ENCODE data around the gene ZNF32.

Gene ZNF32

GRCh38 chr10:43678654-43679053 is 30.0 kb upstream of the ZNF32 start:
- Histone ChIP-seq H3K9me3 (ENCODE audit: control insufficient read depth, low read length) (no peaks in the 10 kb centered on the region), H3K36me3 (ENCODE audit: control insufficient read depth, insufficient read depth, low read length) (no peaks in the 10 kb centered on the region), H3K4me1 (ENCODE audit: control insufficient read depth, insufficient read depth, low read length) (peaks cover 6% of the 10 kb centered on the region), H3K27me3 (ENCODE audit: control insufficient read depth, insufficient read depth, low read length) (peaks cover 8% of the 10 kb centered on the region), H3K9ac (ENCODE audit: low read length) (no peak overlapping the region), H3K4me3 (ENCODE audit: low read length) (no peak overlapping the region)

- H3K9ac ChIP-seq (ENCODE audit: low read length), result no peak overlapping the region
- no peaks in the 10 kb centered on the region for H3K9me3 ChIP-seq (ENCODE audit: control insufficient read depth, low read length)
- H3K36me3 ChIP-seq (ENCODE audit: control insufficient read depth, insufficient read depth, low read length), result no peaks in the 10 kb centered on the region
- no peak overlapping the region for H3K4me3 ChIP-seq (ENCODE audit: low read length)
- peaks cover 6% of the 10 kb centered on the region for H3K4me1 ChIP-seq (ENCODE audit: control insufficient read depth, insufficient read depth, low read length)
- peaks cover 8% of the 10 kb centered on the region for H3K27me3 ChIP-seq (ENCODE audit: control insufficient read depth, insufficient read depth, low read length)
These were observed 28.2 kb upstream of the ZNF32 start for GRCh38 chr10:43676901-43677300.

GRCh38 chr10:43676331-43676730 is 27.6 kb upstream of the ZNF32 start:
- peaks cover 9% of the 10 kb centered on the region for H3K27me3 ChIP-seq (ENCODE audit: control insufficient read depth, insufficient read depth, low read length)
- no peaks in the 10 kb centered on the region for H3K9me3 ChIP-seq (ENCODE audit: control insufficient read depth, low read length)
- H3K36me3 ChIP-seq (ENCODE audit: control insufficient read depth, insufficient read depth, low read length), result no peaks in the 10 kb centered on the region
- no peak overlapping the region for H3K9ac ChIP-seq (ENCODE audit: low read length)
- peaks cover 6% of the 10 kb centered on the region for H3K4me1 ChIP-seq (ENCODE audit: control insufficient read depth, insufficient read depth, low read length)
- no peak overlapping the region for H3K4me3 ChIP-seq (ENCODE audit: low read length)

GRCh38 chr10:43674553-43675210 is 26.0 kb upstream of the ZNF32 start:
- H3K27me3 ChIP-seq (ENCODE audit: control insufficient read depth, insufficient read depth, low read length), result peaks cover 12% of the 10 kb centered on the region
- no peak overlapping the region for H3K4me3 ChIP-seq (ENCODE audit: low read length)
- peaks cover 3% of the 10 kb centered on the region for H3K4me1 ChIP-seq (ENCODE audit: control insufficient read depth, insufficient read depth, low read length)
- no peak overlapping the region for H3K9ac ChIP-seq (ENCODE audit: low read length)
- no peaks in the 10 kb centered on the region for H3K36me3 ChIP-seq (ENCODE audit: control insufficient read depth, insufficient read depth, low read length)
- H3K9me3 ChIP-seq (ENCODE audit: control insufficient read depth, low read length), result no peaks in the 10 kb centered on the region

GRCh38 chr10:43673471-43673870 is 24.8 kb upstream of the ZNF32 start:
- no peak overlapping the region for H3K9ac ChIP-seq (ENCODE audit: low read length)
- H3K4me3 ChIP-seq (ENCODE audit: low read length), result no peak overlapping the region
- H3K4me1 ChIP-seq (ENCODE audit: control insufficient read depth, insufficient read depth, low read length), result no peaks in the 10 kb centered on the region
- no peaks in the 10 kb centered on the region for H3K36me3 ChIP-seq (ENCODE audit: control insufficient read depth, insufficient read depth, low read length)
- peaks cover 18% of the 10 kb centered on the region for H3K27me3 ChIP-seq (ENCODE audit: control insufficient read depth, insufficient read depth, low read length)
- H3K9me3 ChIP-seq (ENCODE audit: control insufficient read depth, low read length), result no peaks in the 10 kb centered on the region

GRCh38 chr10:43671659-43672531 is 23.2 kb upstream of the ZNF32 start:
- no peaks in the 10 kb centered on the region for H3K36me3 ChIP-seq (ENCODE audit: control insufficient read depth, insufficient read depth, low read length)
- no peaks in the 10 kb centered on the region for H3K9me3 ChIP-seq (ENCODE audit: control insufficient read depth, low read length)
- no peaks in the 10 kb centered on the region for H3K4me1 ChIP-seq (ENCODE audit: control insufficient read depth, insufficient read depth, low read length)
- no peak overlapping the region for H3K4me3 ChIP-seq (ENCODE audit: low read length)
- no peak overlapping the region for H3K9ac ChIP-seq (ENCODE audit: low read length)
- peaks cover 34% of the 10 kb centered on the region for H3K27me3 ChIP-seq (ENCODE audit: control insufficient read depth, insufficient read depth, low read length)

GRCh38 chr10:43669386-43669785 is 20.7 kb upstream of the ZNF32 start:
- Histone ChIP-seq H3K4me1 (ENCODE audit: control insufficient read depth, insufficient read depth, low read length) (no peaks in the 10 kb centered on the region), H3K9ac (ENCODE audit: low read length) (no peak overlapping the region), H3K36me3 (ENCODE audit: control insufficient read depth, insufficient read depth, low read length) (no peaks in the 10 kb centered on the region), H3K27me3 (ENCODE audit: control insufficient read depth, insufficient read depth, low read length) (peaks cover 30% of the 10 kb centered on the region), H3K9me3 (ENCODE audit: control insufficient read depth, low read length) (no peaks in the 10 kb centered on the region), H3K4me3 (ENCODE audit: low read length) (no peak overlapping the region)

GRCh38 chr10:43667761-43668386 is 19.2 kb upstream of the ZNF32 start:
- Histone ChIP-seq H3K4me3 (ENCODE audit: low read length) (no peak overlapping the region), H3K9ac (ENCODE audit: low read length) (no peak overlapping the region), H3K4me1 (ENCODE audit: control insufficient read depth, insufficient read depth, low read length) (no peaks in the 10 kb centered on the region), H3K9me3 (ENCODE audit: control insufficient read depth, low read length) (no peaks in the 10 kb centered on the region), H3K27me3 (ENCODE audit: control insufficient read depth, insufficient read depth, low read length) (peaks cover 30% of the 10 kb centered on the region), H3K36me3 (ENCODE audit: control insufficient read depth, insufficient read depth, low read length) (no peaks in the 10 kb centered on the region)

GRCh38 chr10:43667317-43667731 is 18.6 kb upstream of the ZNF32 start:
- Histone ChIP-seq H3K4me1 (ENCODE audit: control insufficient read depth, insufficient read depth, low read length) (no peaks in the 10 kb centered on the region), H3K4me3 (ENCODE audit: low read length) (no peak overlapping the region), H3K9me3 (ENCODE audit: control insufficient read depth, low read length) (no peaks in the 10 kb centered on the region), H3K36me3 (ENCODE audit: control insufficient read depth, insufficient read depth, low read length) (no peaks in the 10 kb centered on the region), H3K9ac (ENCODE audit: low read length) (no peak overlapping the region), H3K27me3 (ENCODE audit: control insufficient read depth, insufficient read depth, low read length) (peaks cover 30% of the 10 kb centered on the region)

GRCh38 chr10:43666552-43666951 is 17.9 kb upstream of the ZNF32 start:
- H3K9ac ChIP-seq (ENCODE audit: low read length), result no peak overlapping the region
- peaks cover 30% of the 10 kb centered on the region for H3K27me3 ChIP-seq (ENCODE audit: control insufficient read depth, insufficient read depth, low read length)
- no peak overlapping the region for H3K4me3 ChIP-seq (ENCODE audit: low read length)
- H3K4me1 ChIP-seq (ENCODE audit: control insufficient read depth, insufficient read depth, low read length), result no peaks in the 10 kb centered on the region
- H3K9me3 ChIP-seq (ENCODE audit: control insufficient read depth, low read length), result no peaks in the 10 kb centered on the region
- H3K36me3 ChIP-seq (ENCODE audit: control insufficient read depth, insufficient read depth, low read length), result no peaks in the 10 kb centered on the region

- no peak overlapping the region for H3K4me3 ChIP-seq (ENCODE audit: low read length)
- peaks cover 23% of the 10 kb centered on the region for H3K27me3 ChIP-seq (ENCODE audit: control insufficient read depth, insufficient read depth, low read length)
- no peak overlapping the region for H3K9ac ChIP-seq (ENCODE audit: low read length)
These were observed 16.4 kb upstream of the ZNF32 start for GRCh38 chr10:43665054-43665453.

GRCh38 chr10:43658227-43658626 is 9.5 kb upstream of the ZNF32 start:
- Histone ChIP-seq H3K9me3 (ENCODE audit: control insufficient read depth, low read length) (no peaks in the 10 kb centered on the region), H3K36me3 (ENCODE audit: control insufficient read depth, insufficient read depth, low read length) (no peaks in the 10 kb centered on the region), H3K4me3 (ENCODE audit: low read length) (no peak overlapping the region), H3K27me3 (ENCODE audit: control insufficient read depth, insufficient read depth, low read length) (no peaks in the 10 kb centered on the region), H3K9ac (ENCODE audit: low read length) (no peak overlapping the region), H3K4me1 (ENCODE audit: control insufficient read depth, insufficient read depth, low read length) (no peaks in the 10 kb centered on the region)

More at GRCh38 chr10:43665054-43665453, 16.4 kb upstream of the ZNF32 start:
- no peaks in the 10 kb centered on the region for H3K9me3 ChIP-seq (ENCODE audit: control insufficient read depth, low read length)
- no peaks in the 10 kb centered on the region for H3K36me3 ChIP-seq (ENCODE audit: control insufficient read depth, insufficient read depth, low read length)
- no peaks in the 10 kb centered on the region for H3K4me1 ChIP-seq (ENCODE audit: control insufficient read depth, insufficient read depth, low read length)

All from mucosa of stomach (tissue), 1 donor.